ENCODE measurements around the gene MYEF2.

Gene MYEF2

GRCh38 chr15:48091522-48091921 is 86.6 kb downstream of the MYEF2 start:
- H3K9me3 ChIP-seq (ENCODE audit: insufficient read depth, low read depth, low read length) = no peaks in the 10 kb centered on the region
- H3K27me3 ChIP-seq (ENCODE audit: insufficient read depth, low read length, poor library complexity, severe bottlenecking) = no peaks in the 10 kb centered on the region
- H4K20me1 ChIP-seq (ENCODE audit: insufficient read depth, low read length, poor library complexity, severe bottlenecking) = no peaks in the 10 kb centered on the region
- H3K36me3 ChIP-seq (ENCODE audit: insufficient read depth, low read length) = no peaks in the 10 kb centered on the region
- H2AFZ ChIP-seq (ENCODE audit: low read length) = no peak overlapping the region
- H3K4me2 ChIP-seq (ENCODE audit: low read depth, low read length, poor library complexity, severe bottlenecking) = no peak overlapping the region
- H3K4me3 ChIP-seq (ENCODE audit: low read length, poor library complexity, severe bottlenecking) = no peak overlapping the region
- TF ChIP-seq EZH2phosphoT487 (IDR thresholded peaks at IDR 0.05; ENCODE audit: borderline replicate concordance) (no peak), CTCF (conservative IDR thresholded peaks at IDR 0.05; ENCODE audit: low read length) (no peak)
- no peaks in the 10 kb centered on the region for H3K9me2 ChIP-seq (replicated peaks; ENCODE audit: low read depth, low read length)
- H3K9ac ChIP-seq (ENCODE audit: low read depth, low read length, poor library complexity, severe bottlenecking) = no peak overlapping the region
- H3K79me2 ChIP-seq (ENCODE audit: insufficient read depth, low read length) = no peaks in the 10 kb centered on the region
- no peaks in the 10 kb centered on the region for H3F3A ChIP-seq (ENCODE audit: low read depth)
- H3K4me1 ChIP-seq (ENCODE audit: insufficient read depth, low read length, poor library complexity, severe bottlenecking) = no peaks in the 10 kb centered on the region

GRCh38 chr15:48090666-48091065 is 87.4 kb downstream of the MYEF2 start:
- H3F3A ChIP-seq (ENCODE audit: low read depth) = no peaks in the 10 kb centered on the region
- no peaks in the 10 kb centered on the region for H4K20me1 ChIP-seq (ENCODE audit: insufficient read depth, low read length, poor library complexity, severe bottlenecking)
- H3K9me3 ChIP-seq (ENCODE audit: insufficient read depth, low read depth, low read length) = no peaks in the 10 kb centered on the region
- no peaks in the 10 kb centered on the region for H3K27me3 ChIP-seq (ENCODE audit: insufficient read depth, low read length, poor library complexity, severe bottlenecking)
- no peaks in the 10 kb centered on the region for H3K4me1 ChIP-seq (ENCODE audit: insufficient read depth, low read length, poor library complexity, severe bottlenecking)
- no peak overlapping the region for H3K9ac ChIP-seq (ENCODE audit: low read depth, low read length, poor library complexity, severe bottlenecking)
- H3K4me2 ChIP-seq (ENCODE audit: low read depth, low read length, poor library complexity, severe bottlenecking) = no peak overlapping the region
- H3K36me3 ChIP-seq (ENCODE audit: insufficient read depth, low read length) = no peaks in the 10 kb centered on the region
- no peaks in the 10 kb centered on the region for H3K79me2 ChIP-seq (ENCODE audit: insufficient read depth, low read length)
- H3K9me2 ChIP-seq (replicated peaks; ENCODE audit: low read depth, low read length) = no peaks in the 10 kb centered on the region
- H2AFZ ChIP-seq (ENCODE audit: low read length) = no peak overlapping the region
- no peak overlapping the region for H3K4me3 ChIP-seq (ENCODE audit: low read length, poor library complexity, severe bottlenecking)
- TF ChIP-seq CTCF (conservative IDR thresholded peaks at IDR 0.05; ENCODE audit: low read length) (no peak), EZH2phosphoT487 (IDR thresholded peaks at IDR 0.05; ENCODE audit: borderline replicate concordance) (no peak)

GRCh38 chr15:48090115-48090514 is 88.0 kb downstream of the MYEF2 start:
- no peaks in the 10 kb centered on the region for H4K20me1 ChIP-seq (ENCODE audit: insufficient read depth, low read length, poor library complexity, severe bottlenecking)
- H2AFZ ChIP-seq (ENCODE audit: low read length) = no peak overlapping the region
- no peak overlapping the region for H3K4me3 ChIP-seq (ENCODE audit: low read length, poor library complexity, severe bottlenecking)
- no peaks in the 10 kb centered on the region for H3K27me3 ChIP-seq (ENCODE audit: insufficient read depth, low read length, poor library complexity, severe bottlenecking)
- H3K9me3 ChIP-seq (ENCODE audit: insufficient read depth, low read depth, low read length) = no peaks in the 10 kb centered on the region
- H3K4me2 ChIP-seq (ENCODE audit: low read depth, low read length, poor library complexity, severe bottlenecking) = no peak overlapping the region
- no peaks in the 10 kb centered on the region for H3K9me2 ChIP-seq (replicated peaks; ENCODE audit: low read depth, low read length)
- TF ChIP-seq CTCF (conservative IDR thresholded peaks at IDR 0.05; ENCODE audit: low read length) (no peak), EZH2phosphoT487 (IDR thresholded peaks at IDR 0.05; ENCODE audit: borderline replicate concordance) (no peak)
- no peaks in the 10 kb centered on the region for H3K36me3 ChIP-seq (ENCODE audit: insufficient read depth, low read length)
- no peak overlapping the region for H3K9ac ChIP-seq (ENCODE audit: low read depth, low read length, poor library complexity, severe bottlenecking)
- H3F3A ChIP-seq (ENCODE audit: low read depth) = no peaks in the 10 kb centered on the region
- no peaks in the 10 kb centered on the region for H3K79me2 ChIP-seq (ENCODE audit: insufficient read depth, low read length)
- no peaks in the 10 kb centered on the region for H3K4me1 ChIP-seq (ENCODE audit: insufficient read depth, low read length, poor library complexity, severe bottlenecking)

Data from Loucy (cell line).